SU-DHL-6 (cell line): ENCODE results near the gene ZNF710.

Experiments
- H2AFZ ChIP-seq: fragments of 200-600 bp; sonication (generic); 2 replicates; pipeline ENCODE4 v1.6.1; 2014; ENCODE audit warnings: low read depth, mild to moderate bottlenecking, moderate library complexity, mixed read lengths, antibody characterized with exemption, low read length; ENCODE audit not compliant: severe bottlenecking
- H3F3A ChIP-seq: fragments of 200-600 bp; shearing (Covaris generic); 2 replicates; pipeline ENCODE4 v1.6.0; 2016; ENCODE audit warnings: antibody characterized with exemption, mild to moderate bottlenecking; ENCODE audit not compliant: insufficient read depth
- H3K27ac ChIP-seq: fragments of 200-600 bp; sonication (generic); 2 replicates; pipeline ENCODE4 v1.5.1; 2016; ENCODE audit warnings: low read depth, mild to moderate bottlenecking, low read length, moderate library complexity, mixed read lengths
- H3K27me3 ChIP-seq: fragments of 200-600 bp; sonication (generic), shearing (Covaris generic); 2 replicates; pipeline ENCODE4 v1.6.0; 2014; ENCODE audit warnings: mild to moderate bottlenecking, low read length
- H3K36me3 ChIP-seq: fragments of 200-600 bp; sonication (generic); 2 replicates; pipeline ENCODE4 v1.6.1; 2014; ENCODE audit warnings: mild to moderate bottlenecking, low read length, mixed read lengths
- H3K4me2 ChIP-seq: fragments of 300-600, 200-600 bp; shearing (Covaris generic), sonication (generic); 2 replicates; pipeline ENCODE4 v1.6.0; 2014; ENCODE audit warnings: low read length, low read depth, mild to moderate bottlenecking; ENCODE audit not compliant: poor library complexity, severe bottlenecking
- H3K4me3 ChIP-seq: fragments of 200-600 bp; sonication (generic); 2 replicates; pipeline ENCODE4 v1.5.1; 2014; ENCODE audit warnings: antibody characterized with exemption, low read length, mild to moderate bottlenecking, mixed read lengths; ENCODE audit not compliant: insufficient read depth, poor library complexity, severe bottlenecking
- H3K79me2 ChIP-seq: fragments of 200-600 bp; sonication (generic); 2 replicates; pipeline ENCODE4 v1.6.1; 2014; ENCODE audit warnings: mild to moderate bottlenecking, low read length, moderate library complexity; ENCODE audit not compliant: insufficient read depth
- H3K9ac ChIP-seq: fragments of 200-600 bp; sonication (generic); 2 replicates; pipeline ENCODE4 v1.7.0; 2014; ENCODE audit warnings: mild to moderate bottlenecking, low read length
- H3K9me2 ChIP-seq: fragments of 200-600 bp; sonication (generic); replicated peaks from 2 replicates; pipeline ENCODE4 v1.6.1; 2014; ENCODE audit warnings: low read length; ENCODE audit not compliant: insufficient read depth
- H3K9me3 ChIP-seq: fragments of 200-600 bp; sonication (generic); 2 replicates; pipeline ENCODE4 v1.6.1; 2014; ENCODE audit warnings: low read length, mixed read lengths; ENCODE audit not compliant: insufficient read depth
- H4K20me1 ChIP-seq: fragments of 200-600 bp; sonication (generic); 2 replicates; pipeline ENCODE4 v1.6.1; 2014; ENCODE audit warnings: low read depth, mild to moderate bottlenecking, antibody characterized with exemption, low read length, moderate library complexity, mixed read lengths
- EZH2phosphoT487 ChIP-seq: fragments of 200-600 bp; sonication (generic), shearing (Covaris generic); conservative IDR thresholded peaks from 2 replicates; pipeline ENCODE4 v1.6.1; 2018; ENCODE audit warnings: mild to moderate bottlenecking, antibody characterized with exemption, low read length, moderate library complexity, mixed read lengths
- TF ChIP-seq, protein P1 (sequence below): fragments of 200-600 bp; sonication (generic); IDR thresholded peaks from one replicate; pipeline ENCODE4 v1.5.1; 2017; ENCODE audit warnings: antibody characterized with exemption, mild to moderate bottlenecking, low read length, moderate library complexity; ENCODE audit not compliant: insufficient read depth, poor library complexity, severe bottlenecking

The ZNF710 gene

DNA sequence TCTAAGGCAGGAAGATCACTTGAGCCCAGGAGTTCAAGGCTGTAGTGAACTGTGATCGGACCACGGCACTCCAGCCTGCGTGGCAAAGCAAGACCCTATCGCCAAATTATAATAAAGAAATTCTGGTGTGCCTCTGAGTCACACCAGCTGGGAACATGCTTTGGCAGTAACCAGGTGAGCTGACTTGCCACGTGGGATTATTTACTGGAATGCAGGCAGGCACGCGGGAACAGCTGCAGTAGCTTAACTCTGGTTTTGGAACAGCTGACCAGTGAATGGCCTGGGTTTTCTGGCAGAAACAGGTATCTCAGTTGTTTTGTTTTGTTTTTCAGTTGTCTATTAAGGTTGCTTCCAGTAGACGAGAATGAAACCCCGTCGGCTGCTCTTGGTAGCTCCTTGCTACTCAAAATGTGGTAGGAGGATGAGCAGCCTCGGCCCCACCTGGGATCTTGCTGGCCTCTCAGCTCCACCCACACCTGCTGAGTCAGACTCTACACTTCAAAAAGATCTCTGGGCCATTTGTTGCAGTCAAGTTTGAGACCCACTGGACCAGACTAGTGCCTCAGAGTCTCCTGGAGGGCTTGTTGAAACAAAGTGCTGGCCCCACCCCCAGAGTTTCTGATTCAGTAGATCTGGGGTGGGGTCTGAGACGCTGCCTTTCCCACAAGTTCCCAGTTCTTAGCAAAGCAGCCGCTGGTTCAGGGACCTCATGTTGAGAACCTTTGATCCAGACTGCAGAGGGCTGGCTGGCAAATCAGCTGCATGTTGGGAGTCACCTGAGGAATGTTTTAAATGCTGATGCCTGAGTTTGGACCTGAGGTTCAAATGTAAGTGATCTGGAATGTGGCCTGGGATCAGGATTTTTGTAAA, 74.5 kb downstream of the ZNF710 start:
- TF ChIP-seq, protein P1, sequence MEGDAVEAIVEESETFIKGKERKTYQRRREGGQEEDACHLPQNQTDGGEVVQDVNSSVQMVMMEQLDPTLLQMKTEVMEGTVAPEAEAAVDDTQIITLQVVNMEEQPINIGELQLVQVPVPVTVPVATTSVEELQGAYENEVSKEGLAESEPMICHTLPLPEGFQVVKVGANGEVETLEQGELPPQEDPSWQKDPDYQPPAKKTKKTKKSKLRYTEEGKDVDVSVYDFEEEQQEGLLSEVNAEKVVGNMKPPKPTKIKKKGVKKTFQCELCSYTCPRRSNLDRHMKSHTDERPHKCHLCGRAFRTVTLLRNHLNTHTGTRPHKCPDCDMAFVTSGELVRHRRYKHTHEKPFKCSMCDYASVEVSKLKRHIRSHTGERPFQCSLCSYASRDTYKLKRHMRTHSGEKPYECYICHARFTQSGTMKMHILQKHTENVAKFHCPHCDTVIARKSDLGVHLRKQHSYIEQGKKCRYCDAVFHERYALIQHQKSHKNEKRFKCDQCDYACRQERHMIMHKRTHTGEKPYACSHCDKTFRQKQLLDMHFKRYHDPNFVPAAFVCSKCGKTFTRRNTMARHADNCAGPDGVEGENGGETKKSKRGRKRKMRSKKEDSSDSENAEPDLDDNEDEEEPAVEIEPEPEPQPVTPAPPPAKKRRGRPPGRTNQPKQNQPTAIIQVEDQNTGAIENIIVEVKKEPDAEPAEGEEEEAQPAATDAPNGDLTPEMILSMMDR, result no peak
- no peak for TF ChIP-seq EZH2phosphoT487
- no peaks in the 10 kb centered on the region for H3K36me3 ChIP-seq
- no peak overlapping the region for H3K4me3 ChIP-seq
- no peak overlapping the region for H3K9ac ChIP-seq
- no peaks in the 10 kb centered on the region for H3F3A ChIP-seq
- H3K9me3 ChIP-seq, result no peaks in the 10 kb centered on the region
- no peak overlapping the region for H3K27ac ChIP-seq
- H4K20me1 ChIP-seq, result no peaks in the 10 kb centered on the region
- H3K9me2 ChIP-seq, result no peaks in the 10 kb centered on the region
- H2AFZ ChIP-seq, result no peak overlapping the region
- H3K4me2 ChIP-seq, result no peak overlapping the region
- no peaks in the 10 kb centered on the region for H3K27me3 ChIP-seq
- H3K79me2 ChIP-seq, result no peaks in the 10 kb centered on the region

DNA sequence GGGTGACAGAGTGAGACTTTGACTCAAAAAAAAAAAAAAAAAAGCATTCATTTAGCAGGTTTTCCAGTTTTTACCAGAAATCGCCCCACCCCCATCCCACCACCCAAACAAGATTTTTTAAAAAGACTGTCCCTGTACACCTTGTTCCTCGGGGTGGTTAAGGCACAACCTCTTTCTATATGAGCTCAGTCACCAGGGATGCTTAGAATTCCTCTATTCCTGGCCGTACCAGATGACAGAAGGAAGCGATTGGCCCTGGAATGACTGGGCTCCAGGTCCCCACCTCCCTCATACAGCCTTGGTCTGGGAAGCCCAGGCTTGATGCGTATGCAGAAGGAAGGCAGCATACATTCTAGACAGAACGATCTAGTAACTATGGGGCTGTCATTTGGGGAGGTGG, 75.6 kb downstream of the ZNF710 start:
- Histone ChIP-seq H3F3A (no peaks in the 10 kb centered on the region), H4K20me1 (no peaks in the 10 kb centered on the region), H3K27ac (no peak overlapping the region), H3K4me2 (no peak overlapping the region), H3K9ac (no peak overlapping the region), H3K79me2 (no peaks in the 10 kb centered on the region), H3K4me3 (no peak overlapping the region), H3K9me3 (no peaks in the 10 kb centered on the region), H3K36me3 (no peaks in the 10 kb centered on the region), H3K9me2 (no peaks in the 10 kb centered on the region), H3K27me3 (no peaks in the 10 kb centered on the region), H2AFZ (no peak overlapping the region)
- no peak for TF ChIP-seq EZH2phosphoT487
- TF ChIP-seq, protein P1, result no peak

DNA sequence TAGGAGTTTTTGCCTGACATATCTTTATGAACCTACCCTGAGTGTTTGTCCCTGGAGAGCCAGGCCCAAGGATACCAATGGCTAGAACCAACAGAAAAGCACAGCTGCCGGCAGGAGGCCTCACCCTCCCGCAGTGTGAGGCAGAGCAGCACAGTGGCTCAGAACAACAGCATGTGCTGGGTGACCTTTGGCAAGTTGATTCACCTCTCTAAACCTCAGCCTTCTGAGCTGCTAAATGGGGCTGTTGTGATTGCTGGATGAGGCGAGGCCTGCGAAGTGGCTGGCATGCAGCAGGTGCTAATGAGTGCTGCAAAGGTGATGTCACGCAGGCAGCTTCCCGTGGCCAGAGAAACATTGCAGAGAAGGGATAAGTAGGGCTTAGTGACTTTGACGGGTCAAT, 77.8 kb downstream of the ZNF710 start:
- Histone ChIP-seq H3K27ac (no peak overlapping the region), H3K4me3 (no peak overlapping the region), H3K36me3 (no peaks in the 10 kb centered on the region), H3K4me2 (no peak overlapping the region), H3K27me3 (no peaks in the 10 kb centered on the region), H2AFZ (no peak overlapping the region), H3K9ac (no peak overlapping the region), H3K79me2 (no peaks in the 10 kb centered on the region), H4K20me1 (no peaks in the 10 kb centered on the region), H3F3A (no peaks in the 10 kb centered on the region), H3K9me2 (no peaks in the 10 kb centered on the region), H3K9me3 (no peaks in the 10 kb centered on the region)
- TF ChIP-seq, protein P1, result no peak
- no peak for TF ChIP-seq EZH2phosphoT487
